Measurements from ENCODE around the gene ALPK1. TPM values are rescaled to one million over a fixed set of nuclear protein-coding genes. Genes with fewer than 3 reads are reported as not detected.
"Not testable (repeated sequence)": the region's sequence is repeated elsewhere in the genome, so short reads cannot be mapped to it uniquely, and the experiment has no call there.

The ALPK1 gene
- total RNA-seq, 1 experiment from 2014 or later: 11.8 TPM

- no peak for DNase-seq (ENCODE audit: low spot score)
- TF ChIP-seq EZH2 (IDR thresholded peaks at IDR 0.05; ENCODE audit: borderline replicate concordance, low read depth, low read length, poor library complexity, severe bottlenecking): no peak
- TF ChIP-seq CTCF (conservative IDR thresholded peaks at IDR 0.05; ENCODE audit: low read depth, low read length): no peak
- intact Hi-C loops (cut with micrococcal nuclease; ENCODE audit: unreplicated experiment): no loop called here
- H3K36me3 ChIP-seq (ENCODE audit: insufficient read depth, low read length, poor library complexity, severe bottlenecking): no peaks in the 10 kb centered on the region
- ChIA-PET CTCF (no interaction called here), POLR2A (ENCODE audit: low non-redundant PET) (no interaction called here)
- no peaks in the 10 kb centered on the region for H3K27me3 ChIP-seq (replicated peaks; ENCODE audit: insufficient read depth, low read depth, low read length, poor library complexity)
- no peak overlapping the region for H3K27ac ChIP-seq (ENCODE audit: low read depth, low read length, poor library complexity, severe bottlenecking)
- H3K9me3 ChIP-seq (ENCODE audit: low read depth, low read length, poor library complexity, severe bottlenecking): no peaks in the 10 kb centered on the region
- no TSS peak for BruUV-seq (replicated peaks)
- no peak overlapping the region for H3K4me3 ChIP-seq (ENCODE audit: low read depth, low read length, poor library complexity, severe bottlenecking)
- H3K4me1 ChIP-seq (ENCODE audit: insufficient read depth, low read length, poor library complexity, severe bottlenecking): no peaks in the 10 kb centered on the region
Observed at GRCh38 chr4:112426416-112426815, 129.2 kb downstream of the ALPK1 start.

DNA sequence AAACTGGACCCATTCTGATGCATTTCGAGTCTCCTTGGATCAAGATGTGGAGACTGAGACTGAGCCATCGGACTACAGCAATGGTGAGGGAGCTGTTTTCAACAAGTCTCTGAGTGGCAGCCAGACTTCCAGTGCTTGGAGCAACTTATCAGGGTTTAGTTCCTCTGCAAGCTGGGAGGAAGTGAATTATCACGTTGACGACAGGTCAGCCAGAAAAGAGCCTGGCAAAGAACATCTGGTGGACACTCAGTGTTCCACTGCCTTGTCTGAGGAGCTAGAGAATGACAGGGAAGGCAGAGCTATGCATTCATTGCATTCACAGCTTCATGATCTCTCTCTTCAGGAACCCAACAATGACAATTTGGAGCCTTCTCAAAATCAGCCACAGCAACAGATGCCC is 134.0 kb downstream of the ALPK1 start:
- BruUV-seq (replicated peaks): no TSS peak
- intact Hi-C loops (cut with micrococcal nuclease; ENCODE audit: unreplicated experiment): no loop called here
- Histone ChIP-seq H3K36me3 (ENCODE audit: insufficient read depth, low read length, poor library complexity, severe bottlenecking) (no peaks in the 10 kb centered on the region), H3K27me3 (replicated peaks; ENCODE audit: insufficient read depth, low read depth, low read length, poor library complexity) (no peaks in the 10 kb centered on the region), H3K9me3 (ENCODE audit: low read depth, low read length, poor library complexity, severe bottlenecking) (no peaks in the 10 kb centered on the region), H3K4me3 (ENCODE audit: low read depth, low read length, poor library complexity, severe bottlenecking) (no peak overlapping the region), H3K27ac (ENCODE audit: low read depth, low read length, poor library complexity, severe bottlenecking) (no peak overlapping the region), H3K4me1 (ENCODE audit: insufficient read depth, low read length, poor library complexity, severe bottlenecking) (no peaks in the 10 kb centered on the region)
- DNase-seq (ENCODE audit: low spot score): no peak
- no peak for TF ChIP-seq EZH2 (IDR thresholded peaks at IDR 0.05; ENCODE audit: borderline replicate concordance, low read depth, low read length, poor library complexity, severe bottlenecking)
- TF ChIP-seq CTCF (conservative IDR thresholded peaks at IDR 0.05; ENCODE audit: low read depth, low read length): no peak
- POLR2A ChIA-PET (ENCODE audit: low non-redundant PET): no interaction called here
- CTCF ChIA-PET: no interaction called here

GRCh38 chr4:112436987-112437386 is 139.8 kb downstream of the ALPK1 start:
- no peak for TF ChIP-seq CTCF (conservative IDR thresholded peaks at IDR 0.05; ENCODE audit: low read depth, low read length)
- TF ChIP-seq EZH2 (IDR thresholded peaks at IDR 0.05; ENCODE audit: borderline replicate concordance, low read depth, low read length, poor library complexity, severe bottlenecking): no peak
- POLR2A ChIA-PET (ENCODE audit: low non-redundant PET): no interaction called here
- Histone ChIP-seq H3K4me3 (ENCODE audit: low read depth, low read length, poor library complexity, severe bottlenecking) (no peak overlapping the region), H3K9me3 (ENCODE audit: low read depth, low read length, poor library complexity, severe bottlenecking) (no peaks in the 10 kb centered on the region), H3K27me3 (replicated peaks; ENCODE audit: insufficient read depth, low read depth, low read length, poor library complexity) (no peaks in the 10 kb centered on the region), H3K27ac (ENCODE audit: low read depth, low read length, poor library complexity, severe bottlenecking) (no peak overlapping the region), H3K36me3 (ENCODE audit: insufficient read depth, low read length, poor library complexity, severe bottlenecking) (no peaks in the 10 kb centered on the region), H3K4me1 (ENCODE audit: insufficient read depth, low read length, poor library complexity, severe bottlenecking) (no peaks in the 10 kb centered on the region)
- no TSS peak for BruUV-seq (replicated peaks)
- DNase-seq (ENCODE audit: low spot score): no peak
- intact Hi-C loops (cut with micrococcal nuclease; ENCODE audit: unreplicated experiment): no loop called here
- CTCF ChIA-PET: no interaction called here

GRCh38 chr4:112442226-112442625 is 145.1 kb downstream of the ALPK1 start:
- POLR2A ChIA-PET (ENCODE audit: low non-redundant PET); DNase-seq (ENCODE audit: low spot score); H3K4me1 ChIP-seq (ENCODE audit: insufficient read depth, low read length, poor library complexity, severe bottlenecking); intact Hi-C loops (cut with micrococcal nuclease; ENCODE audit: unreplicated experiment); CTCF ChIA-PET; H3K4me3 ChIP-seq (ENCODE audit: low read depth, low read length, poor library complexity, severe bottlenecking); BruUV-seq (replicated peaks); H3K27ac ChIP-seq (ENCODE audit: low read depth, low read length, poor library complexity, severe bottlenecking); H3K36me3 ChIP-seq (ENCODE audit: insufficient read depth, low read length, poor library complexity, severe bottlenecking); H3K9me3 ChIP-seq (ENCODE audit: low read depth, low read length, poor library complexity, severe bottlenecking); H3K27me3 ChIP-seq (replicated peaks; ENCODE audit: insufficient read depth, low read depth, low read length, poor library complexity): not testable (repeated sequence)

Measured in A673 (cell line).